Measurements from ENCODE around the gene TEKTIP1.
A peak's percentile ranks its signal among the peaks of the same experiment; 100 is the strongest.

Gene TEKTIP1

DNA sequence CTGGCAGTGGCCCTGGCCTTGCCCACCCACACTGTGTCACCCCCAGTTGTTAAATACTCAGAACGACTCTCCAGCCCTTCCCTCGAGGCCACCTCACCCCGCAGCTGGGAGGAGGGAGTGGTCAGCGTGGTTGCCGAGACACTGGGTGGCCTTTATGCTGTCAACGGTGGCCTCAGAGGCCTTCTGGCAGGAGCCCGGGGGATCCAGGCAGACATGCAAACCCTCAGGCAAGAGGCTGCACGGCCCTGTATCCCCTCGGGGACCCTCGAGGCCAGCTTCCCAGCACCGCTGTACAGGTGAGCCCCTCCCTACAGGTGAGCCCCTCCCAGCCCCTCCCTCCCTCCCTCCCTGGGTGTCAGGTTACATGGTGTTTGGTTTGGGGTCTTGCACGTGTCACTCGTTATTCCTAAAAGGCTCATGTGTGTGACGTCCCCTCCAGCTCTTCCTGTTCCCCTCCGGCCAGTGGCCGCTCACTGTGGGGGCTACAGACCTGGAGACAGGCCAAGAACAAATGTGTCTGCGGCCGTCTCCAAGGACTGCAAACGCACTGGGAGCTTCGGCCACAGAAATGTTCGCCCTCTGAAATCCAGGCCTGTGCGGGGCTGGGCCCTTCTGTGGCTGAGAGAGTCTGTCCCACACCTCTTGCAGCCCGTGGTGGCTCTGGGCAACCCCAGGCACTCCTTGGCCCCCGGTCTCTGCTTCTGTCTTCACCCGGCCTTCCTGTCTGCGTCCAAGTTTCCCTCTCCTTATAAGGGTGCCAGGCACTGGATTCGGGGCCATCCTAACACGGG, at the start of gene TEKTIP1:
TEKTIP1 (plus strand) TSS at position 210 of the 791 bp plus-strand sequence; CDS start at position 214, 4 bp downstream.
- DNase-seq (ENCODE audit: low spot score), result no peak

GRCh38 chr19:3491396-3492119, 47.4 kb upstream of the TEKTIP1 start:
- DNase-seq (ENCODE audit: low spot score), result no peak

DNA sequence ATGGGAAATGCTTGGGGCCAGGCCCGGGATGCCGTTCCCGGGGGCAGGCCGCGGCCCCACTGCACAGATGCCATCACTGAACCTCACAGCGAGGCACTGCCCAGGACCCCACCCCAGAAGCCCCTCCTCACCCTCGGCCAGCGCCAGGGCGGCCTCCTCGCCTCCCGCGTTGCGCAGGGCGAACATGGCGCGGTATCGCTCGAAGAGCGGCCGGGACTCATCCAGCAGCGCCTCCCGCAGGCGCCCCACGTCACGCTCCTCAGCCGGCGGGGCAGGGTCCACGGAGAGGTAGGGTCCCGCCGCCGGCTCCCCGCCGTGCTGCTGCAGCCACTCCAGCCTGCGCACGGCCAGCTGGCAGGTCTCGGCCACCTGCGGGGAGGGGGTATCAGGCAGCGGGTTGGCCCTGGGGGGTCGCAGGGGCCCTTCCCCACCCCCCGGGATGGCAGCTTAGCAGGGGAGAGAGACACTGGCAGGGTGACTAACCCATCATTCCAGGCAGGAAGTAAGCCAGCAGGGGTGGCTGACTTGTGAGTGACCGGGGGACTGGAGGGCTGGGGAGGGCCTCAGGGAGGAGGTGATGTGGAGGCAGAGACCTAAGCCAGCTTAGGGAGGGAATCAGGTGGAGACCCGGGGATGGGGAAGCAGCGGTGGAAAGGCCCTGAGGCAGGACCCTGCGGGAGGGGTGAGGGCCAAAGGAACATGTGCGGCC, 46.7 kb upstream of the TEKTIP1 start:
- no peak for DNase-seq (ENCODE audit: low spot score)

DNA sequence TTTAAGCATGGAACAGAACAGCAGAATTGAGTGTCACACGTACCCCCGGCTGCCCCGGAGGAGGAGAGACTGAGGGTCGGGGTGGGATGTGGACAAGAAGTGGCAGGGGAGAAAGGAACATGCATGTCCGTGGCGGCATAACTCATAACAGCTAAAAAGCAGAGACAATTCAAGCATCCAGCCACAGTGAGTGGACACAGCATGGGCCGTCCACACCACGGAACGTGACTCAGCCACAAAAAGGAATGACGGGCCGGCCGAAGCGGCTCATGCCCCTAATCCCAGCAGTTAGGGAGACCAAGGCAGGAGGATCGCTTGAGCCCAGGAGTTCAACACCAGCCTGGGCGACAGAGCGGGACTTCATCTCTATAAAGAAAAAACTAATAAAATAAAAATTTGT, 46.1 kb upstream of the TEKTIP1 start:
- no peak for DNase-seq (ENCODE audit: low spot score)

DNA sequence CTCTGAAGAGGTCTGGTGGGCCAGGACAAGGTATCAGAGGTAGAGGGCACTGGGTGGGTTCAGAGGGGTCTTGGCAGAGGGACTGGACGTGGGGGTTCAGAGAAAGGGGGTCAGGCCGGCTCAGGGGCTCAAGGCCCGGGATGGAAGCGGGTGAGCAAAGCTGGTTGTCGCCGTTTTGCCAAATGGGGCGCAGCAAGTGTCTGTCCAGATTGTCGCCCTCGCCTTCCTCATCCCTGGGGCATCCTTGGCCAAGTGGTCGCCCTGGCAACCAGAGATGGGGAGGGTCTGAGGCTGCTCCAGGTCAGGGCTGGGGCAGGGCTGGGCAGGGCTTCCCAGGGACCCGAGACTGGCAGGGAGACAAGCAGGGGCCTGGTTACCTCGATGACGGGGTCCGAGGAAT, 45.3 kb upstream of the TEKTIP1 start:
- no peak for DNase-seq (ENCODE audit: low spot score)

- DNase-seq (ENCODE audit: low spot score), result no peak
These were observed 44.9 kb upstream of the TEKTIP1 start for GRCh38 chr19:3494051-3494450.

GRCh38 chr19:3494559-3494958, 44.4 kb upstream of the TEKTIP1 start:
- DNase-seq (ENCODE audit: low spot score), result no peak

- DNase-seq (ENCODE audit: low spot score), result no peak
These were observed 42.3 kb upstream of the TEKTIP1 start for GRCh38 chr19:3496392-3497273.

DNA sequence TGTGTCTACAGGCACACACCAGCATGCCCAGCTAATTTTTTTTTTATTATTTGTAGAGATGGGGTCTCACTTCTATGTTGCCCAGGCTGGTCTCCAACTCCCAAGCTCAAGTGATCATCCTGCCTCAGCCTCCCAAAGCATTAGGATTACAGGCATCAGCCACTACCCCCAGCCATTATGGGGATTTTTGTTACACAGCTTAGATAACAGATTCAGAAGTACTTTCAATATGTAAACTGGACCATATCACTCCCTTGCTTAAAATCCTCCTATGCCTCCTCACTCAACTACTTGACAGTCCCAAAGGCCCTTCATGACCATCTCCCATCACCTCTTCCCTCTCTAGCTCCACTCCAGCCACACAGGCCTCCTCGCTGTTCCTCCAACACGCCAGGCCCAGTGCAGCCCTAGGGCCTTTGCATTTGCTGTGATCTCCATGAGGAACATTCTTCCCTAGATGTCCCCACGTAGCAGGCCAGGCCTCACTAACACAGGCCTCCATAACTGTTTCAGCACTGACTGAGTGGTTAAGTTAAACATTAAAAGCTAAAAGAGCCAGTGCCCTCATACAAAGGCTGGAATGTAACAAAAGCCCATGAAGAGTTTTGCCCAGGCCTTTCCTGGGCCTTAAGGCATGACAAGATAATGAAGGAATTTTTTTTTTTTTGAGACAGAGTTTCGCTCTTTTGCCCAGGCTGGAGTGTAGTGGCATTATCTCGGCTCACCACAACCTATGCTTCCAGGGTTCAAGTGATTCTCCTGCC, 41.0 kb upstream of the TEKTIP1 start:
- DNase-seq (ENCODE audit: low spot score), result no peak

DNA sequence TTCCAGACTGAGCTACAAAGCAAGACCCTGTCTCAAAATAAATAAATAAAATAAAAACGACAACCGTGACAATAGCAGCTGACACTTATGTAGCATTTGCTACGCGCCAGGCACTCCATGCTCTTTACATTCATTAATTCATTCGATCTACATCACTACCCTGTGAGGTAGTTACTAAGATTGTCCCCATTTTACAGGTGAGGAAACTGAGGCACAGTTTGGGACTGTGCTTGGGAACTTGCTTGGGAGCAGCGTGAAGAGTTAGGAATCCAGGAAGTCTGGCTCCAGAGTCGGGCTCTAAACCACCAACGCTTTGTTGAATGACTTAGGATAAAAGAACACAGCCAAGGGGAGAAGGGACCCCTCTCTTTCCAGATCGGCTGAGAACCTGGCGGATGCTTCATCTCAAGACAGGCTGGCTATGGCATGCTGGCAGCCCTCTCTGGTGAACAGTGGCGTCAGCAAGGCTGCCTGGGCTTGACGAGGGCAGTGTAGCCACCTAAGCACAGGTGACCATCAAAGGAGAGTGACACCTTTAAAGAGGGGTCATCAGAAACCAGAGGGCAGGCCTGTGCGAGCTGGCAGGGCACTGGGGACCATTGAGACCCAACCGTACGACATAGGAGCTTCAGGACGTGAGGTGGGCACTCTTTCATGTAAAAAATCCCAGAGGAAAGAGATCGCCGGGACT, 39.1 kb upstream of the TEKTIP1 start:
- DNase-seq (ENCODE audit: low spot score), result no peak

GRCh38 chr19:3500429-3501101, 38.4 kb upstream of the TEKTIP1 start, which contains the start of gene DOHH:
Gene DOHH (minus strand): TSS chr19:3500674. CDS start chr19:3496814, 3,860 bp downstream.
- peak; percentile 92 for DNase-seq (ENCODE audit: low spot score)

- no peak for DNase-seq (ENCODE audit: low spot score)
These were observed 37.2 kb upstream of the TEKTIP1 start for GRCh38 chr19:3501780-3502179.

- no peak for DNase-seq (ENCODE audit: low spot score)
These were observed 35.9 kb upstream of the TEKTIP1 start for GRCh38 chr19:3503036-3503572.

- no peak for DNase-seq (ENCODE audit: low spot score)
These were observed 34.2 kb upstream of the TEKTIP1 start for GRCh38 chr19:3504735-3505134.

GRCh38 chr19:3505598-3506383, 33.2 kb upstream of the TEKTIP1 start, which contains the start of gene FZR1:
Gene FZR1 (plus strand): TSS chr19:3506311. CDS start chr19:3522990, 16,679 bp downstream.
- DNase-seq (ENCODE audit: low spot score), result peak; percentile 97

- DNase-seq (ENCODE audit: low spot score), result no peak
These were observed 32.3 kb upstream of the TEKTIP1 start for GRCh38 chr19:3506384-3507340.

Measured in kidney capillary endothelial cell (primary cell).